HG03439 (cell line): ENCODE measurements around the gene ETS2.

Experiments used
- ATAC-seq: cut with Tn5 transposase; IDR thresholded peaks from one replicate; pipeline ENCODE4 v1.9.1; 2021; ENCODE audit warnings: mild to moderate bottlenecking, moderate library complexity; ENCODE audit not compliant: unreplicated experiment

The ETS2 gene

GRCh38 chr21:38777015-38777414, 28.7 kb upstream of the ETS2 start:
- ATAC-seq, result no peak

- ATAC-seq, result no peak
Measured at GRCh38 chr21:38777531-38777930, 28.2 kb upstream of the ETS2 start.

- no peak for ATAC-seq
Measured at GRCh38 chr21:38780879-38781278, 24.9 kb upstream of the ETS2 start.

GRCh38 chr21:38784458-38785266, 21.1 kb upstream of the ETS2 start:
- no peak for ATAC-seq

- no peak for ATAC-seq
Measured at GRCh38 chr21:38785483-38785882, 20.2 kb upstream of the ETS2 start.

- no peak for ATAC-seq
Measured at GRCh38 chr21:38787016-38787415, 18.7 kb upstream of the ETS2 start.

GRCh38 chr21:38787461-38788274, 18.1 kb upstream of the ETS2 start:
- ATAC-seq, result no peak

GRCh38 chr21:38788275-38788905, 17.3 kb upstream of the ETS2 start:
- ATAC-seq, result no peak

GRCh38 chr21:38789275-38789674, 16.5 kb upstream of the ETS2 start:
- ATAC-seq, result no peak

GRCh38 chr21:38790059-38790458, 15.7 kb upstream of the ETS2 start:
- ATAC-seq, result no peak

- ATAC-seq, result no peak
Measured at GRCh38 chr21:38790961-38791360, 14.8 kb upstream of the ETS2 start.

- no peak for ATAC-seq
Measured at GRCh38 chr21:38792676-38793459, 12.9 kb upstream of the ETS2 start.

- no peak for ATAC-seq
Measured at GRCh38 chr21:38793926-38794713, 11.6 kb upstream of the ETS2 start.

GRCh38 chr21:38794978-38795377, 10.8 kb upstream of the ETS2 start:
- no peak for ATAC-seq

GRCh38 chr21:38795475-38795874, 10.3 kb upstream of the ETS2 start:
- no peak for ATAC-seq

GRCh38 chr21:38796424-38796823, 9.3 kb upstream of the ETS2 start:
- ATAC-seq, result no peak

GRCh38 chr21:38797470-38797869, 8.3 kb upstream of the ETS2 start:
- no peak for ATAC-seq

GRCh38 chr21:38798081-38798480, 7.6 kb upstream of the ETS2 start:
- ATAC-seq, result no peak

- no peak for ATAC-seq
Measured at GRCh38 chr21:38798481-38798882, 7.2 kb upstream of the ETS2 start.
